Measurements from ENCODE around the gene FOSL1. TPM values are rescaled to one million over a fixed set of nuclear protein-coding genes. Genes with fewer than 3 reads are reported as not detected.

Gene FOSL1
- total and polyA plus RNA-seq, 2 of the 13 experiments (the other 11 are each of a cell fraction or from before 2014, with no cell fraction given): 4.0 to 4.1 TPM

DNA sequence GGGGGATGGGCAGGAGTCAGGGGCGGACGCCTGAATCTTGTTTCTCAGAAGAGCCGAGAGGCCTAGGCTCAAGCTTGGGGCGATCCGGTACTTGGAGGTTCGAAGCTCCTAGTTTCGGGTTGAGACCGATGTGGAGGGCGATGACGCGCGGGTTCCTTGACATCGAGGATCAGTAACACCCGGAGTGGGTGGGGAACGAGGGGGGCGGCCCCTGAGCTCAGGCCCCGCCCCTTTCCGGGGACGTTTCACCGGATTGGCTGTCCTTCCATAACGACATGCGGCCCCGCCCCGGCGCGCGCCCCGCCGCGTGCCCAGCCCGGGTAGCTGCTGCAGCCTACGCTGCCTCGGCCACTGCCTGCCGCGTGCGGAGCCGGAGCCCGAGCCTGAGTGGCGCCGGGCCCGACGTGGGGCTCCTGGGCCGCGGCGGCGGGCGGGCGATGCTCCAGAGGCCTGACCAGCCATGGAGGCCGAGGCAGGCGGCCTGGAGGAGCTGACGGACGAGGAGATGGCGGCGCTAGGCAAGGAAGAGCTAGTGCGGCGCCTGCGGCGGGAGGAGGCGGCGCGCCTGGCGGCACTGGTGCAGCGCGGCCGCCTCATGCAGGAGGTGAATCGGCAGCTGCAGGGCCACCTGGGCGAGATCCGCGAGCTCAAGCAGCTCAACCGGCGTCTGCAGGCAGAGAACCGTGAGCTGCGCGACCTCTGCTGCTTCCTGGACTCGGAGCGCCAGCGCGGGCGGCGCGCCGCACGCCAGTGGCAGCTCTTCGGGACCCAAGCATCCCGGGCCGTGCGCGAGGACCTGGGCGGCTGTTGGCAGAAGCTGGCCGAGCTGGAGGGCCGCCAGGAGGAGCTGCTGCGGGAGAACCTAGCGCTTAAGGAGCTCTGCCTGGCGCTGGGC is 9.6 kb downstream of the FOSL1 start, which contains the start of gene CCDC85B (continued):
- TF ChIP-seq, protein P1, sequence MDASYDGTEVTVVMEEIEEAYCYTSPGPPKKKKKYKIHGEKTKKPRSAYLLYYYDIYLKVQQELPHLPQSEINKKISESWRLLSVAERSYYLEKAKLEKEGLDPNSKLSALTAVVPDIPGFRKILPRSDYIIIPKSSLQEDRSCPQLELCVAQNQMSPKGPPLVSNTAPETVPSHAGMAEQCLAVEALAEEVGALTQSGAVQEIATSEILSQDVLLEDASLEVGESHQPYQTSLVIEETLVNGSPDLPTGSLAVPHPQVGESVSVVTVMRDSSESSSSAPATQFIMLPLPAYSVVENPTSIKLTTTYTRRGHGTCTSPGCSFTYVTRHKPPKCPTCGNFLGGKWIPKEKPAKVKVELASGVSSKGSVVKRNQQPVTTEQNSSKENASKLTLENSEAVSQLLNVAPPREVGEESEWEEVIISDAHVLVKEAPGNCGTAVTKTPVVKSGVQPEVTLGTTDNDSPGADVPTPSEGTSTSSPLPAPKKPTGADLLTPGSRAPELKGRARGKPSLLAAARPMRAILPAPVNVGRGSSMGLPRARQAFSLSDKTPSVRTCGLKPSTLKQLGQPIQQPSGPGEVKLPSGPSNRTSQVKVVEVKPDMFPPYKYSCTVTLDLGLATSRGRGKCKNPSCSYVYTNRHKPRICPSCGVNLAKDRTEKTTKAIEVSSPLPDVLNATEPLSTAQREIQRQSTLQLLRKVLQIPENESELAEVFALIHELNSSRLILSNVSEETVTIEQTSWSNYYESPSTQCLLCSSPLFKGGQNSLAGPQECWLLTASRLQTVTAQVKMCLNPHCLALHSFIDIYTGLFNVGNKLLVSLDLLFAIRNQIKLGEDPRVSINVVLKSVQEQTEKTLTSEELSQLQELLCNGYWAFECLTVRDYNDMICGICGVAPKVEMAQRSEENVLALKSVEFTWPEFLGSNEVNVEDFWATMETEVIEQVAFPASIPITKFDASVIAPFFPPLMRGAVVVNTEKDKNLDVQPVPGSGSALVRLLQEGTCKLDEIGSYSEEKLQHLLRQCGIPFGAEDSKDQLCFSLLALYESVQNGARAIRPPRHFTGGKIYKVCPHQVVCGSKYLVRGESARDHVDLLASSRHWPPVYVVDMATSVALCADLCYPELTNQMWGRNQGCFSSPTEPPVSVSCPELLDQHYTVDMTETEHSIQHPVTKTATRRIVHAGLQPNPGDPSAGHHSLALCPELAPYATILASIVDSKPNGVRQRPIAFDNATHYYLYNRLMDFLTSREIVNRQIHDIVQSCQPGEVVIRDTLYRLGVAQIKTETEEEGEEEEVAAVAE (CRISPR knock-in tag; IDR thresholded peaks at IDR 0.05; ENCODE audit: borderline replicate concordance): no peak
- TF ChIP-seq TBP (CRISPR knock-in tag; IDR thresholded peaks at IDR 0.05) (no peak), SMC3 (IDR thresholded peaks at IDR 0.05; ENCODE audit: low read length) (no peak), NFKBIZ (CRISPR knock-in tag; IDR thresholded peaks at IDR 0.05) (no peak), GZF1 (CRISPR knock-in tag; IDR thresholded peaks at IDR 0.05) (no peak), SUZ12 (IDR thresholded peaks at IDR 0.05; ENCODE audit: low read depth, low read length) (no peak), FOSL2 (CRISPR knock-in tag; IDR thresholded peaks at IDR 0.05) (no peak), SCMH1 (CRISPR knock-in tag; IDR thresholded peaks at IDR 0.05; ENCODE audit: borderline replicate concordance) (no peak), ZBTB20 (CRISPR knock-in tag; IDR thresholded peaks at IDR 0.05; ENCODE audit: borderline replicate concordance, low read depth) (no peak), ZNF496 (CRISPR knock-in tag; IDR thresholded peaks at IDR 0.05; ENCODE audit: insufficient replicate concordance) (no peak), HMG20B (CRISPR knock-in tag; conservative IDR thresholded peaks at IDR 0.05) (no peak), ZNF672 (CRISPR knock-in tag; IDR thresholded peaks at IDR 0.05) (no peak)
- TF ChIP-seq, protein P2, sequence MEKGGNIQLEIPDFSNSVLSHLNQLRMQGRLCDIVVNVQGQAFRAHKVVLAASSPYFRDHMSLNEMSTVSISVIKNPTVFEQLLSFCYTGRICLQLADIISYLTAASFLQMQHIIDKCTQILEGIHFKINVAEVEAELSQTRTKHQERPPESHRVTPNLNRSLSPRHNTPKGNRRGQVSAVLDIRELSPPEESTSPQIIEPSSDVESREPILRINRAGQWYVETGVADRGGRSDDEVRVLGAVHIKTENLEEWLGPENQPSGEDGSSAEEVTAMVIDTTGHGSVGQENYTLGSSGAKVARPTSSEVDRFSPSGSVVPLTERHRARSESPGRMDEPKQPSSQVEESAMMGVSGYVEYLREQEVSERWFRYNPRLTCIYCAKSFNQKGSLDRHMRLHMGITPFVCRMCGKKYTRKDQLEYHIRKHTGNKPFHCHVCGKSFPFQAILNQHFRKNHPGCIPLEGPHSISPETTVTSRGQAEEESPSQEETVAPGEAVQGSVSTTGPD (CRISPR knock-in tag; IDR thresholded peaks at IDR 0.05): no peak
- TF ChIP-seq, protein P3, sequence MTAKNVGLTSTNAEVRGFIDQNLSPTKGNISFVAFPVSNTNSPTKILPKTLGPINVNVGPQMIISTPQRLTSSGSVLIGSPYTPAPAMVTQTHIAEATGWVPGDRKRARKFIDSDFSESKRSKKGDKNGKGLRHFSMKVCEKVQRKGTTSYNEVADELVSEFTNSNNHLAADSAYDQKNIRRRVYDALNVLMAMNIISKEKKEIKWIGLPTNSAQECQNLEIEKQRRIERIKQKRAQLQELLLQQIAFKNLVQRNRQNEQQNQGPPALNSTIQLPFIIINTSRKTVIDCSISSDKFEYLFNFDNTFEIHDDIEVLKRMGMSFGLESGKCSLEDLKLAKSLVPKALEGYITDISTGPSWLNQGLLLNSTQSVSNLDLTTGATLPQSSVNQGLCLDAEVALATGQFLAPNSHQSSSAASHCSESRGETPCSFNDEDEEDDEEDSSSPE (CRISPR knock-in tag; IDR thresholded peaks at IDR 0.05): peak; percentile 76
- TF ChIP-seq, protein P4, sequence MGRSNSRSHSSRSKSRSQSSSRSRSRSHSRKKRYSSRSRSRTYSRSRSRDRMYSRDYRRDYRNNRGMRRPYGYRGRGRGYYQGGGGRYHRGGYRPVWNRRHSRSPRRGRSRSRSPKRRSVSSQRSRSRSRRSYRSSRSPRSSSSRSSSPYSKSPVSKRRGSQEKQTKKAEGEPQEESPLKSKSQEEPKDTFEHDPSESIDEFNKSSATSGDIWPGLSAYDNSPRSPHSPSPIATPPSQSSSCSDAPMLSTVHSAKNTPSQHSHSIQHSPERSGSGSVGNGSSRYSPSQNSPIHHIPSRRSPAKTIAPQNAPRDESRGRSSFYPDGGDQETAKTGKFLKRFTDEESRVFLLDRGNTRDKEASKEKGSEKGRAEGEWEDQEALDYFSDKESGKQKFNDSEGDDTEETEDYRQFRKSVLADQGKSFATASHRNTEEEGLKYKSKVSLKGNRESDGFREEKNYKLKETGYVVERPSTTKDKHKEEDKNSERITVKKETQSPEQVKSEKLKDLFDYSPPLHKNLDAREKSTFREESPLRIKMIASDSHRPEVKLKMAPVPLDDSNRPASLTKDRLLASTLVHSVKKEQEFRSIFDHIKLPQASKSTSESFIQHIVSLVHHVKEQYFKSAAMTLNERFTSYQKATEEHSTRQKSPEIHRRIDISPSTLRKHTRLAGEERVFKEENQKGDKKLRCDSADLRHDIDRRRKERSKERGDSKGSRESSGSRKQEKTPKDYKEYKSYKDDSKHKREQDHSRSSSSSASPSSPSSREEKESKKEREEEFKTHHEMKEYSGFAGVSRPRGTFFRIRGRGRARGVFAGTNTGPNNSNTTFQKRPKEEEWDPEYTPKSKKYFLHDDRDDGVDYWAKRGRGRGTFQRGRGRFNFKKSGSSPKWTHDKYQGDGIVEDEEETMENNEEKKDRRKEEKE (IDR thresholded peaks at IDR 0.05): no peak
- TF ChIP-seq, protein P5, sequence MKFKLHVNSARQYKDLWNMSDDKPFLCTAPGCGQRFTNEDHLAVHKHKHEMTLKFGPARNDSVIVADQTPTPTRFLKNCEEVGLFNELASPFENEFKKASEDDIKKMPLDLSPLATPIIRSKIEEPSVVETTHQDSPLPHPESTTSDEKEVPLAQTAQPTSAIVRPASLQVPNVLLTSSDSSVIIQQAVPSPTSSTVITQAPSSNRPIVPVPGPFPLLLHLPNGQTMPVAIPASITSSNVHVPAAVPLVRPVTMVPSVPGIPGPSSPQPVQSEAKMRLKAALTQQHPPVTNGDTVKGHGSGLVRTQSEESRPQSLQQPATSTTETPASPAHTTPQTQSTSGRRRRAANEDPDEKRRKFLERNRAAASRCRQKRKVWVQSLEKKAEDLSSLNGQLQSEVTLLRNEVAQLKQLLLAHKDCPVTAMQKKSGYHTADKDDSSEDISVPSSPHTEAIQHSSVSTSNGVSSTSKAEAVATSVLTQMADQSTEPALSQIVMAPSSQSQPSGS (CRISPR knock-in tag; IDR thresholded peaks at IDR 0.05): no peak
